Mucosa of descending colon (tissue), 3 donors: ENCODE results near the gene ERC1. TPM values are rescaled to one million over a fixed set of nuclear protein-coding genes. Genes with fewer than 3 reads are reported as not detected.

Experiments
- ATAC-seq: fragments of 200-7000 bp; cut with Tn5 transposase; one replicate; pipeline ENCODE4 v1.9.1; 2020; ENCODE audit warnings: mild to moderate bottlenecking, moderate library complexity
- DNase-seq, 3 donors: peaks; one replicate each; pipeline ENCODE4 v3.0.0-alpha.2; 2020
- H3K36me3 ChIP-seq: fragments of 200-600 bp; one replicate; pipeline ENCODE4 v1.8.0; 2021; ENCODE audit warnings: low read depth, mild to moderate bottlenecking
- H3K4me1 ChIP-seq: fragments of 200-600 bp; one replicate; pipeline ENCODE4 v1.8.0; 2021; ENCODE audit warnings: low read depth, mild to moderate bottlenecking
- H3K4me3 ChIP-seq: fragments of 200-600 bp; one replicate; pipeline ENCODE4 v1.8.0; 2021; ENCODE audit warnings: mild to moderate bottlenecking
- H3K9me3 ChIP-seq: fragments of 200-600 bp; one replicate; pipeline ENCODE4 v1.8.0; 2021; ENCODE audit warnings: mild to moderate bottlenecking
- intact Hi-C, 2 donors: fragments of 100-400 bp; cut with DNase I in 1 of 2; cut with micrococcal nuclease in 1 of 2; formaldehyde crosslinking; loops; one replicate each; pipeline versions ENCODE4 v1.11.0 to v1.11.1; 2022; cut with DNase I, micrococcal nuclease
- total RNA-seq, 3 donors: library from RNA; stranded (reverse); fragmentation: NEBNext Ultra II Directional in 2 of 3; extraction: Animal tissue kit (Norgen Biotek cat#: 25700) in 2 of 3; gene quantifications; one replicate each; pipeline versions ENCODE4 v1.2.1 to v1.2.4, GENCODE V29; 2021 to 2023
- TF ChIP-seq, protein P1 (sequence below): fragments of 200-600 bp; IDR thresholded peaks from one replicate; pipeline ENCODE4 v1.8.0; 2022; ENCODE audit warnings: antibody characterized with exemption, mild to moderate bottlenecking
- donor health status: DM: no; HTN: no; CAD: no; lungs with moderate emphysema.
- donor health status: DM: no; HTN: no; CAD: no.
- donor health status: DM: no; HTN: yes; CAD: no.

The ERC1 gene
- total RNA-seq, 3 donors from 2014 or later = 42.6 to 76.3 (median 49.6) TPM

DNA sequence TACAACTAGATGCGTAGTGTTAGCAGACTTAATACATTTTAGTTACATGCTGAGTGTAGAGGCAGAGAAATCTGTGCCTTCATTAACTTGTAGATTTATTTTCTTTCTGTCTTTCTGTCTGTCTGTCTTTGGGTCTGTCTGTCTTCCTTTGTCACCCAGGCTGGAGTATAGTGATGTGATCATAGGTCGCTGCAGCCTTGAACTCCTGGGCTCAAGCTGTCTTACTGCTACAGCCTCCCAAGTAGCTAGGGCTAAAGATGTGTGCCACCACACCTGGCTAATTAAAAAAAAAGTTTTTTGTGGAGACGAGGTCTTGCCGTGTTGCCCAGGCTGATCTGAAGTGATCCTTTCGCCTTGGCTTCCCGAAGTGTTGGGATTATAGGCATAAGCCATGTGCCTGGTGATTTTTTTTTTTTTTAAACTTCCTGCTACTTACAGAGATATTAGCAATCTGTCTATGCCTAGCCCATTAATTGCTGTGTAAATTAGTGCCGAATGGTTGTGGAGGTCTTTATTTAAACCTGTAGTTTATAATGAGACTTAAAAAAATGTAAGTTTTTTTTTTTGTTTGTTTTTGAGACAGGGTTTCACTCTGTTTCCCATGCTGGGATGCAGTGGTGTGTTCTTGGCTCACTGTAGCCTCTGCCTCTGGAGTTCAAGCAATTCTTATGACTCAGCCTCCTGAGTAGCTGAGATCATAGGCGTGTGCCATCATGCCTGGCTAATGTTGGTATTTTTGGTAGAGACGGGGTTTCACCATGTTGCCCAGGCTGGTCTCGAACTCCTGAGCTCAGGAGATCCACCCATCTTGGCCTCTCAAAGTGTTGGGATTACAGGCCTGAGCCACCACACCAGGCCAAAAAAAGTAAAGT is 22.8 kb downstream of the ERC1 start:
- DNase-seq = no peak
- Histone ChIP-seq H3K4me3 (no peak overlapping the region), H3K36me3 (no peaks in the 10 kb centered on the region), H3K9me3 (no peaks in the 10 kb centered on the region), H3K4me1 (no peaks in the 10 kb centered on the region)
- peak; percentile 30 for ATAC-seq
- intact Hi-C loops = no loop called here
- TF ChIP-seq, protein P1, sequence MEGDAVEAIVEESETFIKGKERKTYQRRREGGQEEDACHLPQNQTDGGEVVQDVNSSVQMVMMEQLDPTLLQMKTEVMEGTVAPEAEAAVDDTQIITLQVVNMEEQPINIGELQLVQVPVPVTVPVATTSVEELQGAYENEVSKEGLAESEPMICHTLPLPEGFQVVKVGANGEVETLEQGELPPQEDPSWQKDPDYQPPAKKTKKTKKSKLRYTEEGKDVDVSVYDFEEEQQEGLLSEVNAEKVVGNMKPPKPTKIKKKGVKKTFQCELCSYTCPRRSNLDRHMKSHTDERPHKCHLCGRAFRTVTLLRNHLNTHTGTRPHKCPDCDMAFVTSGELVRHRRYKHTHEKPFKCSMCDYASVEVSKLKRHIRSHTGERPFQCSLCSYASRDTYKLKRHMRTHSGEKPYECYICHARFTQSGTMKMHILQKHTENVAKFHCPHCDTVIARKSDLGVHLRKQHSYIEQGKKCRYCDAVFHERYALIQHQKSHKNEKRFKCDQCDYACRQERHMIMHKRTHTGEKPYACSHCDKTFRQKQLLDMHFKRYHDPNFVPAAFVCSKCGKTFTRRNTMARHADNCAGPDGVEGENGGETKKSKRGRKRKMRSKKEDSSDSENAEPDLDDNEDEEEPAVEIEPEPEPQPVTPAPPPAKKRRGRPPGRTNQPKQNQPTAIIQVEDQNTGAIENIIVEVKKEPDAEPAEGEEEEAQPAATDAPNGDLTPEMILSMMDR = no peak

DNA sequence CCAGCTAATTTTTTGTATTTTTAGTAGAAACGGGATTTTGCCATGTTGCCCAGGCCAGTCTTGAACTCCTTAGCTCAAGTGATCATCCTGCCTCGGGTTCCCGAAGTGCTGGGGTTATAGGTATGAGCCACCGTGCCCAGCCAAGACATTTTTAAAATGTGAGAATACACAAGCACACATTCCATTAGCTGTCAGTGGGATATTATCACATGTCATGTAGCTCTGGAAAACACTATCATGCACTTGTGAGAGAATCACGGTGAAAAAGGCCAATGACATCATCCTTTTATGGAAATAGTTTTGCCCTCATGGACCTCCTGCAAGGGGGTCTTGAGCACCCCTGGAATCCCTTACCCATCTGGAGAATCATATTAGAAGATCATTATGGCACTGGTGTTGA is 28.3 kb downstream of the ERC1 start:
- H3K9me3 ChIP-seq = no peaks in the 10 kb centered on the region
- TF ChIP-seq, protein P1 = no peak
- no peak overlapping the region for H3K4me3 ChIP-seq
- DNase-seq (no peak), ATAC-seq (no peak)
- no peaks in the 10 kb centered on the region for H3K4me1 ChIP-seq
- H3K36me3 ChIP-seq = no peaks in the 10 kb centered on the region
- intact Hi-C loops = no loop called here

DNA sequence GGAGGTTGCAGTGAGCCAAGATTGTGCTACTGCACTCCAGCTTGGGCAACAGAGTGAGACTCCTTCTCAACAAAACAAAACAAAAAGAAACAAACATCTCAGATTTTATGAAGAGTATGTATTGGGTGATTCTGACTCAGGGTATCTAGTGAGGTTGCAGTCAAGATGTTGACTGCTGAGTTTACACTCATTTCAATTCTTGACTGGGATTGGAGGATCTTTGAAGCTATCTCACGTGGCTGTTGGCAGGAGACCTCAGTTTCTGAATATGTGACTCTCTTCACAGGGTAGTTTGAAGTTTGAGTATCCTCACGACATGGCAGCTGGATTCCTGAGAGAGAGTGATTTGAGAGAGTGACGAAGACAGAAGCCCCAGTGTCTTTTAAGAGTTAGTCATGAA is 29.4 kb downstream of the ERC1 start:
- no peaks in the 10 kb centered on the region for H3K9me3 ChIP-seq
- H3K4me1 ChIP-seq = no peaks in the 10 kb centered on the region
- TF ChIP-seq, protein P1 = no peak
- no peak overlapping the region for H3K4me3 ChIP-seq
- intact Hi-C loops = no loop called here
- ATAC-seq (no peak), DNase-seq (no peak)
- H3K36me3 ChIP-seq = no peaks in the 10 kb centered on the region

DNA sequence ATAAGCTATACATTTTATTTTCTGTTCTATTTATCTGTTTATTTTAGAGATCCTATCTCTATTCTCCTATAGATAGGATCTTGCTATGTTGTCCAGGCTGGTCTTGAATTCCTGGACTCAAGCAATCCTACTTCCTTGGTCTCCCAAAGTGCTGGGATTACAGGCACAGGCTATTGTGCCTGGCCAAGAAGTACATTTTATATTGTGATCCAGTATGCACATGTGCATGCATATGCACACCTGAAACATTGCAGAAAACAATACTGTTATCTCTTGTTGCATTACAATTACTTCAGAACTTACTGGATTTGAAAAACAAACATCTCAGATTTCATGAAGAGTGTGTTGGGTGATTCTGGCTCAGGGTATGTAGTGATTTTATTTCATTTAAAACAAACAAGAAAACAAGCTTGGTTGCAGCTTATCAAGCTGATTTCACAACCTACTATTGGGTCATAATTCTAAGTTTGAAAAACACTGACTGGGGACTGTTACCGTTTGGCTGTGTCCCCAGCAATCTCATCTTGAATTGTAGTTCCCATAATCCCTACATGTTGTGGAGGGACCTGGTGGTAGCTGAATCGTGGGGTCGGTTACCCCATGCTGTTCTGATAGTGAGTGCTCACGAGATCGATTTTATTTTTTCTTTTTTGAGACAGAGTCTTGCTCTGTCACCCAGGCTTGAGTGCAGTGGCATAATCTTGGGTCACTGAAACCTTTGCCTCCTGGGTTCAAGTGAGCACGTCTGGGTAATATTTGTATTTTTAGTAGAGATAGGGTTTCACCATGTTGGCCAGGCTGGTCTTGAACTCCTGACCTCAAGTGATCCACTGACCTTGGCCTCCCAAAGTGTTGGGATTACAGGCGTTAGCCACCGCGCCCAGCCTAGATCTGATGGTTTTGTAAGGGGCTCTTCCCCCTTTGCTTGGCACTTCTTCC is 31.3 kb downstream of the ERC1 start:
- TF ChIP-seq, protein P1 = no peak
- no peak for DNase-seq

DNA sequence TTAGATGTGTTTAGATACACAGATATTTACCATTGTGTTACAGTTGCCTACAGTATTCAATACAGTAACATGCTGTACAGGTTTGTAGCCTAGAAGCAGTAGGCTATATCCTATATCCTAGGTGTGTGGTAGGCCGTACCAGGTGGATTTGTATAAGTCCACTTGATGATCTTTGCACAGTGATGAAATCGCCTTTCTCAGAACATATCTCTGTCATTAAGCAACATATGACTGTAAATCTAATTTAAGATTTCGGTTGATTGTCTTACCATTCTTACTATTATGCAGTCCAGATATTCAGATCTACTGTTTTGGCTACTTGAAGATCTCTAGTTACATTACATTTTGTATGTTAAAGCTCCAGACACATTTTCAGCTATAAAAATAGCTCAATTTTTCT is 39.8 kb downstream of the ERC1 start:
- Histone ChIP-seq H3K36me3 (no peaks in the 10 kb centered on the region), H3K4me1 (no peaks in the 10 kb centered on the region), H3K4me3 (no peak overlapping the region), H3K9me3 (no peaks in the 10 kb centered on the region)
- intact Hi-C loops = no loop called here
- TF ChIP-seq, protein P1 = no peak
- DNase-seq (no peak), ATAC-seq (no peak)

More for the DNA sequence above, 31.3 kb downstream of the ERC1 start:
- H3K4me1 ChIP-seq = no peaks in the 10 kb centered on the region
- ATAC-seq = no peak
- H3K9me3 ChIP-seq = no peaks in the 10 kb centered on the region
- H3K36me3 ChIP-seq = no peaks in the 10 kb centered on the region
- intact Hi-C loops = no loop called here
- H3K4me3 ChIP-seq = no peak overlapping the region
